Upper lobe of right lung (tissue), 1 donor: ENCODE results near the gene RABEP1. TPM values are rescaled to one million over a fixed set of nuclear protein-coding genes. Genes with fewer than 3 reads are reported as not detected.
"Not testable (repeated sequence)": the region's sequence is repeated elsewhere in the genome, so short reads cannot be mapped to it uniquely, and the experiment has no call there.

ENCODE experiments used
- ATAC-seq: fragments of 200-7000 bp; cut with Tn5 transposase; one replicate; pipeline ENCODE4 v1.9.1; 2020; ENCODE audit warnings: mild to moderate bottlenecking, moderate library complexity
- DNase-seq: peaks from one replicate; pipeline ENCODE4 v3.0.0-alpha.2; 2020
- H3K27ac ChIP-seq: fragments of 200-600 bp; one replicate; pipeline ENCODE4 v1.8.0; 2022
- H3K27me3 ChIP-seq: fragments of 200-600 bp; one replicate; pipeline ENCODE4 v1.8.0; 2022; ENCODE audit warnings: mild to moderate bottlenecking
- H3K36me3 ChIP-seq: fragments of 200-600 bp; one replicate; pipeline ENCODE4 v1.8.0; 2022
- H3K4me1 ChIP-seq: fragments of 200-600 bp; one replicate; pipeline ENCODE4 v1.8.0; 2022
- H3K4me3 ChIP-seq: fragments of 200-600 bp; one replicate; pipeline ENCODE4 v1.8.0; 2022; ENCODE audit warnings: mild to moderate bottlenecking
- H3K9me3 ChIP-seq: fragments of 200-600 bp; one replicate; pipeline ENCODE4 v1.8.0; 2022
- intact Hi-C: fragments of 100-400 bp; cut with DNase I; formaldehyde crosslinking; loops from one replicate; pipeline ENCODE4 v1.11.0; 2022
- total RNA-seq: library from RNA; stranded (reverse); fragmentation: NEBNext Ultra II Directional; extraction: Animal tissue kit (Norgen Biotek cat#: 25700); gene quantifications from one replicate; pipeline ENCODE4 v1.2.1, GENCODE V29; 2021
- TF ChIP-seq, protein P1 (sequence below): fragments of 200-600 bp; IDR thresholded peaks from one replicate; pipeline ENCODE4 v1.8.0; 2022; ENCODE audit warnings: antibody characterized with exemption
- donor health status: DM: no; HTN: yes; CAD: no; lungs with severe emphysema.

The RABEP1 gene
- total RNA-seq, 1 donor from 2014 or later: 43.9 TPM

DNA sequence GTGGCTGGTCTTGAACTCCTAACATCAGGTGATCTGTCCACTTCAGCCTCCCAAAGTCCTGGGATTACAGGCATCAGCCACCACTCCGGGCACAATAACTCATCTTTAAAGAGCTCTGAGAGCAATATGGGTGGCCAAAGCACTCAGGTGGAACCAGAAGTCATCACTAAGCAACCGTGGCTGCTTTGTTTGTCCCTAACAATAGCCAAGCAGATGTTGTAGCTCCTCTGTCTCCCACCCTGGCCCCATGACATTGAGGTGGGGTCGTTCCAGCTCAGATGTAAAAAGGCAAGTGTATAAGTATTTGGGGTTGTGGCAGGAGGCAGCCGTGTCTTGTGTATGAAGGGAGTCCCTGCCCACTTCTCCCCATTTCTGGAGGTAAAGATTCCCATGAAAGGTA, 43.8 kb upstream of the RABEP1 start:
- no peaks in the 10 kb centered on the region for H3K9me3 ChIP-seq
- intact Hi-C loops: loop anchor here (5.0 kb wide), 1 partner anchor 41 kb away; no protein-coding TSS in a partner anchor
- TF ChIP-seq, protein P1, sequence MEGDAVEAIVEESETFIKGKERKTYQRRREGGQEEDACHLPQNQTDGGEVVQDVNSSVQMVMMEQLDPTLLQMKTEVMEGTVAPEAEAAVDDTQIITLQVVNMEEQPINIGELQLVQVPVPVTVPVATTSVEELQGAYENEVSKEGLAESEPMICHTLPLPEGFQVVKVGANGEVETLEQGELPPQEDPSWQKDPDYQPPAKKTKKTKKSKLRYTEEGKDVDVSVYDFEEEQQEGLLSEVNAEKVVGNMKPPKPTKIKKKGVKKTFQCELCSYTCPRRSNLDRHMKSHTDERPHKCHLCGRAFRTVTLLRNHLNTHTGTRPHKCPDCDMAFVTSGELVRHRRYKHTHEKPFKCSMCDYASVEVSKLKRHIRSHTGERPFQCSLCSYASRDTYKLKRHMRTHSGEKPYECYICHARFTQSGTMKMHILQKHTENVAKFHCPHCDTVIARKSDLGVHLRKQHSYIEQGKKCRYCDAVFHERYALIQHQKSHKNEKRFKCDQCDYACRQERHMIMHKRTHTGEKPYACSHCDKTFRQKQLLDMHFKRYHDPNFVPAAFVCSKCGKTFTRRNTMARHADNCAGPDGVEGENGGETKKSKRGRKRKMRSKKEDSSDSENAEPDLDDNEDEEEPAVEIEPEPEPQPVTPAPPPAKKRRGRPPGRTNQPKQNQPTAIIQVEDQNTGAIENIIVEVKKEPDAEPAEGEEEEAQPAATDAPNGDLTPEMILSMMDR: no peak
- ATAC-seq: no peak
- DNase-seq: no peak
- H3K4me3 ChIP-seq: no peak overlapping the region
- H3K4me1 ChIP-seq: no peaks in the 10 kb centered on the region
- H3K27ac ChIP-seq: no peak overlapping the region
- no peaks in the 10 kb centered on the region for H3K36me3 ChIP-seq
- H3K27me3 ChIP-seq: no peaks in the 10 kb centered on the region

DNA sequence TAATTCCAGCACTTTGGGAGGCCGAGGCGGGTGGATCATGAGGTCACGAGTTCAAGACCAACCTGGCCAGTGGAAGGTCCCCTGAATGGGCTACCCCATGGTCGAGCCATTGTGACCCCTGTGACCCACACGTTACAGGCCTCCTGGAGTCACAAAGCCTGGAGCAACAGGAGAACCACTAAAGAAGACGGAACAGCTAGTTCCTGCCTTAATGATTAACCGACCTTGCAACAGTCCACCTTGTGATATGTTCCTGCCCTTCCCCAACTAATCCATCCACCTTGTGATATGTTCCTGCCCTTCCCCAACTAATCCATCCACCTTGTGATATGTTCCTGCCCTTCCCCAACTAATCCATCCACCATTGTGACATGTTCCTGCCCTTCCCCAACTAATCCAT, 42.3 kb upstream of the RABEP1 start:
- H3K27ac ChIP-seq, H3K27me3 ChIP-seq, DNase-seq, H3K36me3 ChIP-seq, H3K4me3 ChIP-seq, H3K4me1 ChIP-seq, H3K9me3 ChIP-seq, ATAC-seq: not testable (repeated sequence)
- intact Hi-C loops: loop anchor here (5.0 kb wide), 1 partner anchor 42 kb away; no protein-coding TSS in a partner anchor

DNA sequence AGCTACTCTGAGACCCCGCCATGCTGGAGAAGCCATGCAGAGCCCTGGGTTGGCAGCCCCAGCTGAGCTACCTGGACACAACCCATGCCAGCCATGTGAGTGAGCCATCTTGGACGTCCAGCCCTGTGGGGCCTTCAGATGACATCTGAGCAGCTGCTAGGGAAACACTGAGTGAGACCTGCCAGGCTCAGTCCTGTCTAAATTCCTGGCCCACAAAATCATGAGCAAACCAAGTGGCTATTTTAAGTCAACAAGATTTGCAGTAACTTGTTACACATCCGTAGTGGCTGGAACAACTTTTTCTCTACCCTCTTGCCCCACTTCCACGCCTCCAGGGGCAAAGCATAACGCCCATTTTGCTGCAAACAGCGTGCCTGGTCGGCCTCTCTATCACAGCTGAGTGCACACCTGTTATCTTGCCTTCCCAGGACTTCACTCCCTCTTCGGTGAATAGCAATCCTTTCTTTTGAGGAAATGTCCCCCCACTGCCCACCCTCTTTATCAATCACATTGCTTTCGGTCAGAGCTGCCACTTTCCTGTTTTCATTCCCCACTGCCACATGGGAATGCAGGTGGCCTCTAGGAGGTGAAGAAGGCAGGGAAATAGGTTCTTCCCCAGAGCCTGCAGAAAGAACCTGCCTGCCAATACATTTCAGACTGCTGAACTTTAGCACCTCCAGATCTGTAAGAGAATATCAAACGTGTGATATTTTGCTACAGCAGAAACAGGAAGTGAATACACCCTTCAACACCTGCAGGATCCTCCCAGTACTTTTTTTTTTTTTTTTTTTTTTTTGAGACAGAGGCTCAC, 40.0 kb upstream of the RABEP1 start:
- TF ChIP-seq, protein P1: no peak
- Histone ChIP-seq H3K9me3 (no peaks in the 10 kb centered on the region), H3K4me1 (no peaks in the 10 kb centered on the region), H3K27ac (no peak overlapping the region), H3K36me3 (no peaks in the 10 kb centered on the region), H3K4me3 (no peak overlapping the region), H3K27me3 (no peaks in the 10 kb centered on the region)
- ATAC-seq: no peak
- no peak for DNase-seq
- intact Hi-C loops: no loop called here

DNA sequence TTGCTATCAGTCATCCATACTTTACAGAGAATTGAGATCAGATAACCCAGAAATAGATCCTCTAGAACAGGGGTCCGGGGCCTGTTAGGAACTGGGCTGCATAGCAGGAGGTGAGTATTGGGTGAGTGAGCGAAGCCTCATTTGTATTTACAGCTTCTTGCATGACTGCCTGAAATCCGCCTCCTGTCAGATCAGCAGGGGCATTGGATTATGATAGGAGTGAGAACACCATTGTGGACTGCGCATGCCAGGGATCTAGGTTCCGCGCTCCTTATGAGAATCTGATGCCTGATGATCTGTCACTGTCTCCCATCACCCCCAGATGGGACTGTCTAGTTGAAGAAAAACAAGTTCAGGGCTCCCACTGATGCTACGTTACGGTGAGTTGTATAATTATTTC, 34.5 kb upstream of the RABEP1 start:
- H3K36me3 ChIP-seq: no peaks in the 10 kb centered on the region
- H3K27me3 ChIP-seq: no peaks in the 10 kb centered on the region
- no peak overlapping the region for H3K27ac ChIP-seq
- no peak overlapping the region for H3K4me3 ChIP-seq
- TF ChIP-seq, protein P1: no peak
- no peak for DNase-seq
- intact Hi-C loops: no loop called here
- no peak for ATAC-seq
- H3K9me3 ChIP-seq: no peaks in the 10 kb centered on the region
- H3K4me1 ChIP-seq: no peaks in the 10 kb centered on the region

DNA sequence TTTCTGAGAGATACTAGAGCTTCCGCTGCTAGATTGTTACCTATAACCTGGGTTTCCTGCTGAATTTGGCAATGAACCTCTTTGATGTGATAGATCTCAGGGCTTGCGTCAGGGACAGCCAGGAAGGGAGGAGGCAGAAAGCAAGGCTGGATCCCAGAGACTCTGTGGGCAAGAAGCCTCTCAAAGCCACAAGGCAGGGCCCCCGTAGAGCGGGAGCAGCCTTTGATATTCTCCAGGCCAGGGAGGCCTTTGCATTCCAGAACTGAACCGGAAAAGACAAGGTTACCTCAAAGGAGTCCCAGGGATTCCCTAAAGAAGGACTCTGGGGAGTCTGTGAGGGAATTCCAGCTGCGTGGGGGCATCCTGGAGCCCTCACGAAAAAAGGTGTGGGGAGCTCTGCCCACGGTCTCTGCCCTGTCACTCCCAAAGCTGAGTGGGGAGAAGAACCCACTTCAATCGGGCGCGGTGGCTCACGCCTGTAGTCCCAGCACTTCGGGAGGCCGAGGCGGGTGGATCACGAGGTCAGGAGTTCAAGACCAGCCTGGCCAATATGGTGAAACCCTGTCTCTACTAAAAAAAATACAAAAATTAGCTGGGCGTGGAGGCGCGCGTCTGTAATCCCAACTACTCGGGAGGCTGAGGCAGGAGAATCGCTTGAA, 33.1 kb upstream of the RABEP1 start:
- H3K9me3 ChIP-seq: no peaks in the 10 kb centered on the region
- DNase-seq (no peak), ATAC-seq (no peak)
- no peak overlapping the region for H3K27ac ChIP-seq
- H3K4me1 ChIP-seq: no peaks in the 10 kb centered on the region
- H3K4me3 ChIP-seq: no peak overlapping the region
- intact Hi-C loops: no loop called here
- TF ChIP-seq, protein P1: no peak
- no peaks in the 10 kb centered on the region for H3K36me3 ChIP-seq
- H3K27me3 ChIP-seq: no peaks in the 10 kb centered on the region

DNA sequence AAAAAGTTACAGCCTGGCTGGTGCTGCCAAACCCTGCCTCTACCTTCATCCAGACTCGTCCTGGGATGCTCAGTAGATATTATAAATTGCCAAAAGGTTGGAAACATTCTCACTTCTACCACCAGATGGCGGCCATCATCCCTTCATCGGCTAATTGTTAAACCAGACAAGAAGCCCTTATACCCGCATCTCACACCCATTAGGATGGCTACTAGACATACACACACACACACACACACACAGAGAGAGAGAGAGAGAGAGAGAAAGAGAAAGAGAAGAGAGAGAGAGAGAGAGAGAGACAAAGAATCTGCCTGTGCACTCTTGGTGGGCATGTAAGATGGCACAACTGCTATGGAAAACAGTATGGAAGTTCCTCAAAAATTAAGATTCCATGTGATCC, 32.5 kb upstream of the RABEP1 start:
- TF ChIP-seq, protein P1: peak; percentile 53
- ATAC-seq (peak; percentile 88), DNase-seq (no peak)
- H3K4me1 ChIP-seq: no peaks in the 10 kb centered on the region
- no peak overlapping the region for H3K4me3 ChIP-seq
- no peaks in the 10 kb centered on the region for H3K27me3 ChIP-seq
- H3K36me3 ChIP-seq: no peaks in the 10 kb centered on the region
- H3K9me3 ChIP-seq: no peaks in the 10 kb centered on the region
- intact Hi-C loops: no loop called here
- no peak overlapping the region for H3K27ac ChIP-seq
